Activated CD8-positive, alpha-beta memory T cell treated with anti-CD3 and anti-CD28 coated beads, Interleukin-2, amount 10 ng/mL, durations not matched to agents 7 days and 5 days (primary cell): ENCODE data around the gene SIGLEC11. TPM values are rescaled to one million over a fixed set of nuclear protein-coding genes. Genes with fewer than 3 reads are reported as not detected.
A peak's percentile ranks its signal among the peaks of the same experiment; 100 is the strongest.

Source experiments
- ATAC-seq: fragments of 150-1000 bp; cut with Tn5 transposase; one replicate; pipeline ENCODE4 v1.10.0; 2021; ENCODE audit warnings: moderate library complexity
- CTCF ChIA-PET: fragments of 350-600 bp; sonication (Branson Sonifier 250); formaldehyde crosslinking; loops from one replicate; lab custom pipeline; 2021; ENCODE audit warnings: antibody characterized with exemption; lab: Charles Lee
- DNase-seq: peaks from one replicate; pipeline ENCODE4 v3.0.0-alpha.2; 2020
- H3K27ac Mint-ChIP-seq: one replicate; pipeline ENCODE4 v1.8.0; 2021; ENCODE audit warnings: mild to moderate bottlenecking, mixed read lengths
- H3K27me3 Mint-ChIP-seq: one replicate; pipeline ENCODE4 v1.8.0; 2021; ENCODE audit warnings: mixed read lengths
- H3K36me3 Mint-ChIP-seq: one replicate; pipeline ENCODE4 v1.8.0; 2021; ENCODE audit warnings: mild to moderate bottlenecking, mixed read lengths
- H3K4me1 Mint-ChIP-seq: one replicate; pipeline ENCODE4 v1.8.0; 2021; ENCODE audit warnings: mixed read lengths
- H3K4me3 Mint-ChIP-seq: one replicate; pipeline ENCODE4 v1.8.0; 2021; ENCODE audit warnings: mild to moderate bottlenecking, moderate library complexity, mixed read lengths
- H3K9me3 Mint-ChIP-seq: one replicate; pipeline ENCODE4 v1.8.0; 2022; ENCODE audit warnings: low read depth, mixed read lengths
- total RNA-seq, 2 experiments: library from RNA; stranded (reverse); gene quantifications; one replicate each; pipeline ENCODE4 v1.2.3, GENCODE V29; 2021

The SIGLEC11 gene
- total RNA-seq, 2 experiments from 2014 or later = not detected

GRCh38 chr19:49937750-49938381 lies 23.1 kb downstream of the SIGLEC11 start:
- peak; percentile 69 for ATAC-seq
- Mint-ChIP-seq H3K27me3 (peaks cover 25% of the 10 kb centered on the region), H3K36me3 (no peaks in the 10 kb centered on the region), H3K4me1 (peaks cover 19% of the 10 kb centered on the region), H3K9me3 (no peaks in the 10 kb centered on the region), H3K27ac (no peak overlapping the region), H3K4me3 (no peak overlapping the region)
- peak; percentile 82 for DNase-seq
- CTCF ChIA-PET = interaction anchor here (0.6 to 2.8 kb wide), 20 partner anchors 9 to 220 kb away, joined by 3 to 22 read pairs (median 4); partner anchors contain the start of genes ATF5, FUZ, IL4I1 and NUP62

GRCh38 chr19:49936549-49936948 lies 24.4 kb downstream of the SIGLEC11 start:
- ATAC-seq (no peak), DNase-seq (no peak)
- Mint-ChIP-seq H3K9me3 (no peaks in the 10 kb centered on the region), H3K27ac (no peak overlapping the region), H3K4me3 (no peak overlapping the region), H3K36me3 (peaks cover 4% of the 10 kb centered on the region), H3K27me3 (peaks cover 14% of the 10 kb centered on the region), H3K4me1 (peaks cover 29% of the 10 kb centered on the region)
- CTCF ChIA-PET = interaction anchor here (1.7 to 1.8 kb wide), 2 partner anchors 51 to 199 kb away, joined by 5 to 7 read pairs; no protein-coding TSS in a partner anchor

GRCh38 chr19:49933643-49934042 lies 27.3 kb downstream of the SIGLEC11 start:
- DNase-seq (no peak), ATAC-seq (no peak)
- Mint-ChIP-seq H3K36me3 (peaks cover 15% of the 10 kb centered on the region), H3K27ac (no peak overlapping the region), H3K9me3 (no peaks in the 10 kb centered on the region), H3K4me3 (no peak overlapping the region), H3K27me3 (peaks cover 9% of the 10 kb centered on the region), H3K4me1 (peaks cover 34% of the 10 kb centered on the region)
- CTCF ChIA-PET = interaction anchor here (1.0 to 1.5 kb wide), 3 partner anchors 18 to 202 kb away, joined by 3 to 4 read pairs (median 4); no protein-coding TSS in a partner anchor

DNA sequence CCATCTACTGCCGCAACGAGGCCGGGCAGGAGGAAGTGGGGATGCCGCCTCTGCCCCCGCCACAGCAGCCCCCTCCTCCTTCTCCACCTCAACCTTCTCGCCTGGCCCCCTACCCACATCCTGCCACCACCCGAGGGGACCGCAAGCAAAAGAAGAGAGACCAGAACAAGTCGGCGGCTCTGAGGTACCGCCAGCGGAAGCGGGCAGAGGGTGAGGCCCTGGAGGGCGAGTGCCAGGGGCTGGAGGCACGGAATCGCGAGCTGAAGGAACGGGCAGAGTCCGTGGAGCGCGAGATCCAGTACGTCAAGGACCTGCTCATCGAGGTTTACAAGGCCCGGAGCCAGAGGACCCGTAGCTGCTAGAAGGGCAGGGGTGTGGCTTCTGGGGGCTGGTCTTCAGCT lies 28.2 kb downstream of the SIGLEC11 start:
- CTCF ChIA-PET = interaction anchor here (0.7 to 1.5 kb wide), 3 partner anchors 19 to 52 kb away, joined by 3 to 4 read pairs (median 4); no protein-coding TSS in a partner anchor
- H3K4me1 Mint-ChIP-seq = peaks cover 40% of the 10 kb centered on the region
- ATAC-seq = no peak
- peaks cover 21% of the 10 kb centered on the region for H3K36me3 Mint-ChIP-seq
- H3K27ac Mint-ChIP-seq = peak overlapping the region; percentile 45
- DNase-seq = peak; percentile 78
- H3K4me3 Mint-ChIP-seq = no peak overlapping the region
- H3K9me3 Mint-ChIP-seq = no peaks in the 10 kb centered on the region
- peaks cover 9% of the 10 kb centered on the region for H3K27me3 Mint-ChIP-seq

DNA sequence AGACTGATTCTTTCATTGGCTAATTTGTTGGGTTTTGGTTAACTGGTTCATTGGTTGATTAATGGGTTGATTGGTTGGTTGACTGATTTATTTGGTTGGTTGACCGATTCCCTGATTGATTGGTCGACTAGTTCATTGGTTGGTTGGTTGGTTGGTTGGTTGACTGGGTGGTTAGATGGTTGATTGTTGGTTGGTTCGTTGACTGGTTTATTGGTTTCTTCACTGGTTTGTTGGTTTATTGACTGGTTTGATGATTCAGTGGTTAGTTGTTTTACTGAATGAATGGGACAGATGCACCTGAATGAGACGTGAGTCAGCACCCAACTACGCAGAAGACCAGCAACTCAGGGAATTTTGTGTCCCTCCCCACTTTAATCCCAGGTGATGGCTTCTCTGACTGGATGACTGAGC lies 28.9 kb downstream of the SIGLEC11 start:
- no peak for DNase-seq
- no peak for ATAC-seq
- peaks cover 9% of the 10 kb centered on the region for H3K27me3 Mint-ChIP-seq
- peak overlapping the region; percentile 45 for H3K27ac Mint-ChIP-seq
- peaks cover 47% of the 10 kb centered on the region for H3K4me1 Mint-ChIP-seq
- H3K36me3 Mint-ChIP-seq = peaks cover 28% of the 10 kb centered on the region
- CTCF ChIA-PET = no interaction called here
- peak overlapping the region; percentile 5 for H3K4me3 Mint-ChIP-seq
- H3K9me3 Mint-ChIP-seq = no peaks in the 10 kb centered on the region

- Mint-ChIP-seq H3K9me3 (no peaks in the 10 kb centered on the region), H3K27ac (peak overlapping the region; percentile 30)
These were observed 29.5 kb downstream of the SIGLEC11 start for GRCh38 chr19:49931293-49932040.

GRCh38 chr19:49930483-49931011 lies 30.4 kb downstream of the SIGLEC11 start:
- CTCF ChIA-PET = interaction anchor here (1.6 kb wide), 1 partner anchor 40 kb away, joined by 5 read pairs; no protein-coding TSS in a partner anchor
- Mint-ChIP-seq H3K4me3 (peak overlapping the region; percentile 98), H3K27ac (peak overlapping the region; percentile 93), H3K36me3 (peaks cover 34% of the 10 kb centered on the region), H3K27me3 (no peaks in the 10 kb centered on the region), H3K4me1 (peaks cover 55% of the 10 kb centered on the region), H3K9me3 (no peaks in the 10 kb centered on the region)
- DNase-seq (no peak), ATAC-seq (no peak)

More at GRCh38 chr19:49931293-49932040, 29.5 kb downstream of the SIGLEC11 start:
- CTCF ChIA-PET = no interaction called here
- Mint-ChIP-seq H3K4me1 (peaks cover 52% of the 10 kb centered on the region), H3K36me3 (peaks cover 31% of the 10 kb centered on the region), H3K27me3 (peaks cover 5% of the 10 kb centered on the region), H3K4me3 (no peak overlapping the region)
- DNase-seq (no peak), ATAC-seq (no peak)

DNA sequence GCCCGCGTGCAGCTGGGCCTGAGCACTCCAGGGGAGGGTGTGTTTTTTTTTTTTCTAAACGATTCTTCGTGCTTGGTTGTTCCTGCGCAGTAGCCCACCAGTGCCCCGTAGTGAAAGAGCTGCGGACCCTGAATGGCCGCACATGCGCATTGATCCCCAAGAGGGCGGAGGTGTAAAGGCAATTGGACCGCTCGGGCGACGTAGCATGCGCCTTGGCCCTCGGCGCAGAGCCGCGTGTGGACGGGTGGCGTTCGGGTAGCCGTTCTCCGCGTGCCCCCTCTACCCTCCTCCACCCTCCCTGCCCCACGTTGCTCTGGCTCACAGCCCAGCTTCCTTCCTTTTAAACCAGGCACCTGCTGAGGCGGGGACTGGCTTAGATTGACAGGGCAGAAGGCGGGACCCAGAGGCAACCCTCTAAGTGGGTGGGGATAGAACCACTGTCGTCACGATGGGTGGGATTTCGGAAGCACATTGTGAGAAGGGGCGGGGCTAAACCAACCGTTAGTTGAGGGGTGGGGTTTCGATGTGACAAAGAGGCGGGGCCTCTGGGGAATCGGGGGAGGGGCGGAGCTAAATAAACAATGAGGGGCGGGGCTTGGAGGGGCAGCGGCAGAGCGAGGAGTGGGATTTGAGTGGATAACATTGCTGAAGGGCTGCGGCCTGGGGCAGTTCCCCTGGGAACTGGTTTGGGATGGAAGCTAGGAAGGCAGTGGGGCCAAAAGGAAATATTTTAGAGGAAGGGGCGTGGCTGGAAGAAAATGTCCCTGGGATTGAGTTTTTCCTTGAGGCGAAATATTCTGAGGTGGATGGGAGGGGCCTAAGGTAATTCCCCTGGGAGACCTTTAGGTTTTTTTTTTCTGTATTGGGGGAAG lies 31.1 kb downstream of the SIGLEC11 start:
- Mint-ChIP-seq H3K4me1 (peaks cover 58% of the 10 kb centered on the region), H3K27ac (peak overlapping the region; percentile 93), H3K4me3 (peak overlapping the region; percentile 98), H3K27me3 (no peaks in the 10 kb centered on the region), H3K9me3 (no peaks in the 10 kb centered on the region), H3K36me3 (peaks cover 37% of the 10 kb centered on the region)
- ATAC-seq (peak; percentile 83), DNase-seq (peak; percentile 98)
- CTCF ChIA-PET = interaction anchor here (1.0 to 2.5 kb wide), 3 partner anchors 8 to 40 kb away, joined by 5 to 9 read pairs (median 5); no protein-coding TSS in a partner anchor

GRCh38 chr19:49929121-49929610 lies 31.8 kb downstream of the SIGLEC11 start, which contains the start of the genes ATF5 and NUP62:
ATF5 (plus strand) TSS chr19:49929205; CDS start chr19:49930851, 1,646 bp downstream.
NUP62 (minus strand) TSS chr19:49929504; CDS start chr19:49909807, 19,697 bp downstream.
- H3K27ac Mint-ChIP-seq = peak within 1 kb of the TSS; percentile 93
- peak; percentile 93 for DNase-seq
- H3K9me3 Mint-ChIP-seq = no peaks in the 10 kb centered on the region
- peaks cover 64% of the 10 kb centered on the region for H3K4me1 Mint-ChIP-seq
- peak; percentile 61 for ATAC-seq
- H3K4me3 Mint-ChIP-seq = peak within 1 kb of the TSS; percentile 98
- peaks cover 40% of the 10 kb centered on the region for H3K36me3 Mint-ChIP-seq
- CTCF ChIA-PET = interaction anchor here (1.0 to 2.5 kb wide), 5 partner anchors 9 to 253 kb away, joined by 4 to 9 read pairs (median 5); no protein-coding TSS in a partner anchor
- no peaks in the 10 kb centered on the region for H3K27me3 Mint-ChIP-seq

DNA sequence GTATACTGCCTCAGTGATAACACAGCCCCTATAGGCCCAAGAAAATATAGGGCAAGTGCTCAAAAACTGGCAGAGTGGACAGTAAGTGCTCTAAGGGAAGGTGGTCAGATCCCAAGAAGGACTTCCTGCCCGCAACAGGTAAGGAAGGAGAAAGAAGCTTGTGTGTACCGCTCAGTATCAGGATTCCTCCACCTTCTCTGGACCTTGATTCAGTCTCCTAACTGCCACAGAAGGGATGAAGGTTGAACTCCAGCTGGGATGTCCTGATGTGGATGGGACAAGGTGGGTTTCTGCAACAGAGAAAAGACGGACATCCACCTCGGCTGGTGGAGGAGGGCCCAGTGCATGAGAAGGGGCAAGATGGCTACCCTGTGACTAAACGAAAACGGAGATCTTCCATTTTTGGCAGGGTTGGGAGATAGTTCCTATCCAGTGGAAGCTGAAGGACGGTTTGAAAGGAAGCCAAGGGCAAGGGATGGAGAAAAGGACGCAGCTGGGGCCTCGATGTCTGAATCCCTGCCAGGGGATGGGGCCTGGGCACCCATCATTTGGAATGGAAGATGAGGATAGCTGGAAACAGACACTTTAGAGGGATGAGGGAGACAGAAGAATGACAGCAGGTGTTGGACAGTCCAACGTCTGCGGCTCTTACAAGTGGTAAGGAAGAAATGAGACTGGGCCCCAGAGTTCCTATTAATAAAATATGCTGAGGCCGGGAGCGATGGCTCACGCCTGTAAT lies 33.3 kb downstream of the SIGLEC11 start:
- H3K4me3 Mint-ChIP-seq = peak overlapping the region; percentile 98
- CTCF ChIA-PET = interaction anchor here (0.7 to 2.5 kb wide), 4 partner anchors 9 to 93 kb away, joined by 3 to 9 read pairs (median 4); no protein-coding TSS in a partner anchor
- ATAC-seq = no peak

DNA sequence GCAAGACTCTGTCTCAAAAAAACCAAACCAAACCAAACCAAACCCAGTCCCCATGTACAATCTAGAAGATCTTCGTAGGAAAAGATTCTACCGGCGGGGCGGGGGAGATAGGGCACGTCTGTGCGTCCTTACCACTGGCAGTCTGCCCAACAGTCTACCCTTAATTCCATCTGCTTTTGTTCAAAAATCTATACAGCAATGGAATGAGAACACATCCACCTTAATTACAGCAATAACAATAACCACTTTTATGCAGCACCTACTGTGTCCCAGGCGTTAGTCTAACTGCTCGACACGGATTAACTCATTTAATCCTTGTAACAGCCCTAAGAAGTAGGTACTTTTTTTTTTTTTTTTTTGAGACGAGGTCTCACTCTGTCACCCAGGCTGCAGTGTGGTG lies 34.5 kb downstream of the SIGLEC11 start:
- H3K27ac Mint-ChIP-seq = no peak overlapping the region
- no peaks in the 10 kb centered on the region for H3K9me3 Mint-ChIP-seq
- CTCF ChIA-PET = no interaction called here

More for the DNA sequence above, 33.3 kb downstream of the SIGLEC11 start:
- Mint-ChIP-seq H3K4me1 (peaks cover 69% of the 10 kb centered on the region), H3K9me3 (no peaks in the 10 kb centered on the region), H3K36me3 (peaks cover 51% of the 10 kb centered on the region), H3K27ac (peak overlapping the region; percentile 93), H3K27me3 (no peaks in the 10 kb centered on the region)
- no peak for DNase-seq

More for the DNA sequence above, 34.5 kb downstream of the SIGLEC11 start:
- Mint-ChIP-seq H3K4me1 (peaks cover 66% of the 10 kb centered on the region), H3K36me3 (peaks cover 53% of the 10 kb centered on the region), H3K4me3 (peak overlapping the region; percentile 9), H3K27me3 (no peaks in the 10 kb centered on the region)
- ATAC-seq (no peak), DNase-seq (no peak)
